GM10266 (cell line): Measurements from ENCODE around the gene BAZ2B.
"Not testable (repeated sequence)": the region's sequence is repeated elsewhere in the genome, so short reads cannot be mapped to it uniquely, and the experiment has no call there.

ENCODE experiments used
- DNase-seq: peaks from one replicate; pipeline ENCODE4 v3.0.0; 2012; ENCODE audit errors: extremely low spot score
- CTCF ChIP-seq: IDR thresholded peaks from 2 replicates; pipeline ENCODE4 v1.5.1; 2012; ENCODE audit warnings: mild to moderate bottlenecking, low read depth; ENCODE audit not compliant: control insufficient read depth, insufficient read depth; ENCODE audit errors: missing control alignments

The BAZ2B gene

GRCh38 chr2:159542101-159542500 lies 74.2 kb downstream of the BAZ2B start:
- DNase-seq, result no peak
- TF ChIP-seq CTCF, result no peak

GRCh38 chr2:159539701-159540100 lies 76.6 kb downstream of the BAZ2B start:
- TF ChIP-seq CTCF, result no peak
- DNase-seq, result no peak

GRCh38 chr2:159538801-159539200 lies 77.5 kb downstream of the BAZ2B start:
- TF ChIP-seq CTCF, result no peak
- no peak for DNase-seq

GRCh38 chr2:159535261-159535660 lies 81.1 kb downstream of the BAZ2B start:
- DNase-seq, result not testable (repeated sequence)

GRCh38 chr2:159531475-159531874 lies 84.9 kb downstream of the BAZ2B start:
- TF ChIP-seq CTCF, result no peak
- DNase-seq, result no peak

- DNase-seq, result no peak
- TF ChIP-seq CTCF, result no peak
Observed at GRCh38 chr2:159526433-159526832, 89.9 kb downstream of the BAZ2B start.

- no peak for TF ChIP-seq CTCF
- no peak for DNase-seq
Observed at GRCh38 chr2:159525012-159525411, 91.3 kb downstream of the BAZ2B start.

GRCh38 chr2:159521272-159521671 lies 95.1 kb downstream of the BAZ2B start:
- no peak for DNase-seq
- TF ChIP-seq CTCF, result no peak
